KMS-11 (cell line): ENCODE measurements around the gene MNX1.

ENCODE experiments used
- H2AFZ ChIP-seq: fragments of 200-600 bp; sonication (generic); 2 replicates; pipeline ENCODE4 v1.6.1; 2016; ENCODE audit warnings: antibody characterized with exemption, mixed run types, low read depth
- H3K27ac ChIP-seq: fragments of 200-600 bp; sonication (generic); 2 replicates; pipeline ENCODE4 v1.6.1; 2016; ENCODE audit warnings: mild to moderate bottlenecking, mixed run types
- H3K27me3 ChIP-seq: fragments of 200-600 bp; sonication (generic); 2 replicates; pipeline ENCODE4 v1.6.1; 2017; ENCODE audit warnings: mild to moderate bottlenecking, low read depth, mixed run types, moderate library complexity; ENCODE audit not compliant: insufficient read depth
- H3K36me3 ChIP-seq: fragments of 200-600 bp; sonication (generic); 2 replicates; pipeline ENCODE4 v1.6.1; 2017; ENCODE audit warnings: mild to moderate bottlenecking, mixed run types; ENCODE audit not compliant: insufficient read depth
- H3K4me1 ChIP-seq: fragments of 200-600 bp; sonication (generic); 2 replicates; pipeline ENCODE4 v1.6.1; 2016; ENCODE audit warnings: mild to moderate bottlenecking, low read depth, mixed run types; ENCODE audit not compliant: poor library complexity, severe bottlenecking
- H3K4me2 ChIP-seq: fragments of 200-600 bp; sonication (generic); 2 replicates; pipeline ENCODE4 v1.7.0; 2016; ENCODE audit warnings: mild to moderate bottlenecking, mixed run types
- H3K4me3 ChIP-seq: fragments of 200-600 bp; sonication (generic); IDR thresholded peaks from 2 replicates; pipeline ENCODE4 v1.6.1; 2017; ENCODE audit warnings: low read depth, low read length, mixed read lengths; ENCODE audit not compliant: insufficient read depth
- H3K79me2 ChIP-seq: fragments of 200-600 bp; sonication (generic); 2 replicates; pipeline ENCODE4 v1.6.1; 2016; ENCODE audit warnings: low read depth, mixed run types; ENCODE audit not compliant: insufficient read depth
- H3K9ac ChIP-seq: fragments of 200-600 bp; sonication (generic); 2 replicates; pipeline ENCODE4 v1.6.1; 2016; ENCODE audit warnings: mild to moderate bottlenecking, mixed run types
- H4K20me1 ChIP-seq: fragments of 200-600 bp; sonication (generic); 2 replicates; pipeline ENCODE4 v1.6.1; 2016; ENCODE audit warnings: mild to moderate bottlenecking, mixed run types; ENCODE audit not compliant: insufficient read depth
- CTCF ChIP-seq: fragments of 200-600 bp; sonication (generic); conservative IDR thresholded peaks from 2 replicates; pipeline ENCODE4 v1.6.1; 2017; ENCODE audit warnings: low read depth, mild to moderate bottlenecking, antibody characterized with exemption, low read length, moderate library complexity, mixed read lengths

MNX1 gene

GRCh38 chr7:157032644-157033482 lies 22.4 kb upstream of the MNX1 start:
- Histone ChIP-seq H3K27me3 (no peaks in the 10 kb centered on the region), H3K27ac (no peak overlapping the region), H2AFZ (no peak overlapping the region), H3K4me3 (no peak overlapping the region), H3K79me2 (no peaks in the 10 kb centered on the region), H3K4me2 (no peak overlapping the region), H3K36me3 (no peaks in the 10 kb centered on the region), H3K4me1 (no peaks in the 10 kb centered on the region), H3K9ac (no peak overlapping the region), H4K20me1 (no peaks in the 10 kb centered on the region)
- no peak for TF ChIP-seq CTCF

- no peak overlapping the region for H3K4me3 ChIP-seq
- H3K27me3 ChIP-seq: no peaks in the 10 kb centered on the region
- no peaks in the 10 kb centered on the region for H3K79me2 ChIP-seq
- H3K27ac ChIP-seq: no peak overlapping the region
- no peak overlapping the region for H2AFZ ChIP-seq
- no peak overlapping the region for H3K4me2 ChIP-seq
- H3K36me3 ChIP-seq: no peaks in the 10 kb centered on the region
- H3K4me1 ChIP-seq: no peaks in the 10 kb centered on the region
- H4K20me1 ChIP-seq: no peaks in the 10 kb centered on the region
- TF ChIP-seq CTCF: no peak
- no peak overlapping the region for H3K9ac ChIP-seq
These were observed 21.7 kb upstream of the MNX1 start for GRCh38 chr7:157032128-157032527.

GRCh38 chr7:157028199-157028903 lies 17.9 kb upstream of the MNX1 start:
- Histone ChIP-seq H3K9ac (no peak overlapping the region), H4K20me1 (no peaks in the 10 kb centered on the region), H3K4me1 (no peaks in the 10 kb centered on the region), H3K79me2 (no peaks in the 10 kb centered on the region), H3K36me3 (no peaks in the 10 kb centered on the region), H3K27me3 (no peaks in the 10 kb centered on the region), H3K4me2 (no peak overlapping the region), H2AFZ (no peak overlapping the region), H3K27ac (no peak overlapping the region), H3K4me3 (no peak overlapping the region)
- no peak for TF ChIP-seq CTCF

GRCh38 chr7:157027568-157028198 lies 17.2 kb upstream of the MNX1 start:
- no peaks in the 10 kb centered on the region for H4K20me1 ChIP-seq
- H3K27me3 ChIP-seq: no peaks in the 10 kb centered on the region
- H3K36me3 ChIP-seq: no peaks in the 10 kb centered on the region
- H3K4me3 ChIP-seq: no peak overlapping the region
- H3K79me2 ChIP-seq: no peaks in the 10 kb centered on the region
- H3K4me1 ChIP-seq: no peaks in the 10 kb centered on the region
- no peak overlapping the region for H2AFZ ChIP-seq
- no peak overlapping the region for H3K4me2 ChIP-seq
- no peak overlapping the region for H3K9ac ChIP-seq
- H3K27ac ChIP-seq: no peak overlapping the region
- no peak for TF ChIP-seq CTCF
